A549 treated with DMSO at 1 μM for 4 hours (cell line): ENCODE results near the gene HOXC6. TPM values are rescaled to one million over a fixed set of nuclear protein-coding genes. Genes with fewer than 3 reads are reported as not detected.

Experiments
- total RNA-seq: library from RNA; stranded (reverse); fragments of 200-300 nt; extraction: Qiagen RNA extraction; gene quantifications from 5 replicates; pipeline ENCODE4 v1.2.3, GENCODE V29; 2022; ENCODE audit warnings: low read depth

The HOXC6 gene
- total RNA-seq: 4.5 to 5.5 TPM (median 5.0 TPM) in 5 replicates

DNA sequence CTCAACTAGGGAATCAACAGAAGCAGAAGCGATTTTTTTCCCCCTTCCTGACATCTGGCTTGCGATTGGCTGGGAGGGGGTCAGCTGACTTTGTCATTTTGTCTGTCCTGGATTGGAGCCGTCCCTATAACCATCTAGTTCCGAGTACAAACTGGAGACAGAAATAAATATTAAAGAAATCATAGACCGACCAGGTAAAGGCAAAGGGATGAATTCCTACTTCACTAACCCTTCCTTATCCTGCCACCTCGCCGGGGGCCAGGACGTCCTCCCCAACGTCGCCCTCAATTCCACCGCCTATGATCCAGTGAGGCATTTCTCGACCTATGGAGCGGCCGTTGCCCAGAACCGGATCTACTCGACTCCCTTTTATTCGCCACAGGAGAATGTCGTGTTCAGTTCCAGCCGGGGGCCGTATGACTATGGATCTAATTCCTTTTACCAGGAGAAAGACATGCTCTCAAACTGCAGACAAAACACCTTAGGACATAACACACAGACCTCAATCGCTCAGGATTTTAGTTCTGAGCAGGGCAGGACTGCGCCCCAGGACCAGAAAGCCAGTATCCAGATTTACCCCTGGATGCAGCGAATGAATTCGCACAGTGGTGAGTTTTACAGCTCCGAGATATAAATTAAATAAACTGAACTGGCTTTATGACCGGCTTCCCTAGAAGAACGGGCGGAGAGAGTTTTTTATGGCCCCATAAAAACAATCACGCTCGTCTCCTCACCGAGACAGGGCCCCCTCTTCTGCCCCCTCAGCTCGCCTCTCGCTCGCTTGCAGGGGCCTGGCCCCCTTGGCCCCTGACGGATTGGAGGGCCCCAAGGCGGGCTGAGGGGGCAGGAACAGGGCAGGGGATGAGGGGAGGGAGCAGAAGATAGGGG is at the start of gene HOXC6:
HOXC6 (plus strand) TSS at position 127 of the 888 bp plus-strand sequence; CDS start at position 209, 82 bp downstream.

DNA sequence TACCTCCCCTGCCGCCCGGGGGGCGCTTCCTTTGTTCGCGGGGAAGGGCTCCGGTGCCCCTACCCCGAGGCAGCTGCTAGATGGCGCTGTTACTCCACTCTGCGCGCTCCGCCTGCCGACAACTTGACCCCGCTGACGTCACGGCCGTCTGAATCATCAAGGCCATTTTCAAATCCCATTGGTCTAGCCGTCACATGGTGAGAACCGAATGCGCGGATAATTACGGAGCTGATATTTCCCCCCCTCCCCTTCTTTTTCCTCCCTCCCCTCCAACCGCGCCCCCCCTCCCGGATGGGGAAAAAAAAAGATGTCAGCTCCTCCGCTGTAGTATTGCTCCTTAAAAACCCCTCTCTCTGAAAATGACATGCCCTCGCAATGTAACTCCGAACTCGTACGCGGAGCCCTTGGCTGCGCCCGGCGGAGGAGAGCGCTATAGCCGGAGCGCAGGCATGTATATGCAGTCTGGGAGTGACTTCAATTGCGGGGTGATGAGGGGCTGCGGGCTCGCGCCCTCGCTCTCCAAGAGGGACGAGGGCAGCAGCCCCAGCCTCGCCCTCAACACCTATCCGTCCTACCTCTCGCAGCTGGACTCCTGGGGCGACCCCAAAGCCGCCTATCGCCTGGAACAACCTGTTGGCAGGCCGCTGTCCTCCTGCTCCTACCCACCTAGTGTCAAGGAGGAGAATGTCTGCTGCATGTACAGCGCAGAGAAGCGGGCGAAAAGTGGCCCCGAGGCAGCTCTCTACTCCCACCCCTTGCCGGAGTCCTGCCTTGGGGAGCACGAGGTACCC is 43.1 kb upstream of the HOXC6 start, which contains the start of gene HOXC10:
HOXC10 (plus strand) TSS at position 246 of the 791 bp plus-strand sequence; CDS start at position 360, 114 bp downstream.

DNA sequence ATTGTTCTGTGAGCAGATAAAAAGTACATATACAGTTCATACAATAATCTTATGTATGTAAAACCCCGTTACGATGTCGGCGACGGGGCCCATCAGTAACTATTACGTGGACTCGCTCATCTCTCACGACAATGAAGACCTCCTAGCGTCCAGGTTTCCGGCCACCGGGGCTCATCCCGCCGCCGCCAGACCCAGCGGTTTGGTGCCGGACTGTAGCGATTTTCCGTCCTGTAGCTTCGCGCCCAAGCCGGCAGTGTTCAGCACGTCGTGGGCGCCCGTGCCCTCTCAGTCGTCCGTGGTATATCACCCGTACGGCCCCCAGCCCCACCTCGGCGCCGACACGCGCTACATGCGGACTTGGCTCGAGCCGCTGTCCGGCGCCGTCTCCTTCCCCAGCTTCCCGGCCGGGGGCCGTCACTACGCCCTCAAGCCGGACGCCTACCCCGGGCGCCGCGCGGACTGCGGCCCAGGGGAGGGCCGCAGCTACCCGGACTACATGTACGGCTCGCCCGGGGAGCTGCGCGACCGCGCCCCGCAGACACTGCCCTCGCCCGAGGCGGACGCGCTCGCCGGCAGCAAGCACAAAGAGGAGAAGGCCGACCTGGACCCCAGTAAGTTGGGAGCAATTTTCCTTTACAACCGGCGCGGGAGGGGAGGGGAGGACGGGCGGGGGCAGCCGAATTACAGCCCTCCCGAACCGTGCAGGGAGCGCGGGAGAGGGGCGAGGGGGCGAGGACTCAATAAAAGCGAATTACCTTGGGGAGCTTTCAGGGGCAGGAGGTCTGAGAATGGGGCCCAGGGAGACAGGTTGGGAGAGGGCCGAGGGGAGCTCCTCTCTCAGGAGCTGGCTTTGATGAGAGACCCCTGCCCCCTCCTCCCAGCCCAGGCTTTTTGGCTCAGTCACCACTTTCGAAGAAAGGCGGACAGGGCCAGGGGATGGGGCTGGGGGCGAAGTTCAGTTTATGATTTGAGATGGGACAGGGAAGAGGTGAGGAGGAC is 27.8 kb upstream of the HOXC6 start, which contains the start of gene HOXC9:
HOXC9 (plus strand) TSS at position 46 of the 999 bp plus-strand sequence; CDS start at position 74, 28 bp downstream.

GRCh38 chr12:54032627-54033100 is 4.4 kb downstream of the HOXC6 start, which contains the start of gene HOXC5:
Gene HOXC5, plus strand, starts transcription at chr12:54033050. Its CDS starts 73 bp downstream, at chr12:54033123.

GRCh38 chr12:54053751-54054741 is 25.8 kb downstream of the HOXC6 start, which contains the start of gene HOXC4:
Gene HOXC4, plus strand, starts transcription at chr12:54053835. Its CDS starts 88 bp downstream, at chr12:54053923.

Other genes with a start within 250 kb of the HOXC6 start
- 5.4 to 10.5 TPM (median 9.0 TPM) in 5 replicates for gene HOXC13, start 89.6 kb upstream of the HOXC6 start, total RNA-seq
- gene HOXC12, start 73.5 kb upstream of the HOXC6 start, total RNA-seq: not detected in 5 replicates
- 0.36 to 0.51 TPM (median 0.47 TPM) in 5 replicates for gene HOXC11, start 55.3 kb upstream of the HOXC6 start, total RNA-seq
- gene HOTAIR, start 53.5 kb upstream of the HOXC6 start, total RNA-seq: 0.05 to 0.26 TPM (median 0.13 TPM) in 4 of 5 replicates, not detected in the other
- gene HOXC10, start 43.3 kb upstream of the HOXC6 start, total RNA-seq: 1.5 to 3.0 TPM (median 2.7 TPM) in 5 replicates
- gene HOXC9, start 28.3 kb upstream of the HOXC6 start, total RNA-seq: 7.6 to 12.5 TPM (median 11.6 TPM) in 5 replicates
- 4.6 to 6.0 TPM (median 5.1 TPM) in 5 replicates for gene HOXC8, start 19.5 kb upstream of the HOXC6 start, total RNA-seq
- 0.36 to 1.1 TPM (median 0.60 TPM) in 5 replicates for gene HOXC5, start 4.6 kb downstream of the HOXC6 start, total RNA-seq
- gene HOXC4, start 25.4 kb downstream of the HOXC6 start, total RNA-seq: 2.7 to 4.7 TPM (median 3.9 TPM) in 5 replicates
- gene SMUG1, start 160.5 kb downstream of the HOXC6 start, total RNA-seq: 28.8 to 35.2 TPM (median 33.1 TPM) in 5 replicates